OCI-LY7 (cell line): Measurements from ENCODE around the gene DEGS1. TPM values are rescaled to one million over a fixed set of nuclear protein-coding genes. Genes with fewer than 3 reads are reported as not detected.

Source experiments
- BruUV-seq: library from RNA; stranded (reverse); fragments of 400-500 nt; replicated peaks from 2 replicates; lab custom pipeline; 2021; lab: Mats Ljungman, UMichigan
- CTCF ChIA-PET: fragments of 300-600 bp; sonication (Branson Sonifier 250); formaldehyde crosslinking; loops from one replicate; lab custom pipeline; 2022; ENCODE audit warnings: antibody characterized with exemption; ENCODE audit not compliant: unreplicated experiment; lab: Charles Lee
- POLR2A ChIA-PET: fragments of 300-600 bp; sonication (Branson Sonifier 250); formaldehyde crosslinking; loops from one replicate; lab custom pipeline; 2022; ENCODE audit warnings: antibody characterized with exemption; lab: Charles Lee
- DNase-seq: peaks from one replicate; pipeline ENCODE4 v3.0.0-alpha.2; 2015; ENCODE audit warnings: low spot score
- H2AFZ ChIP-seq: fragments of 200-600 bp; sonication (generic), shearing (Covaris generic); 2 replicates; pipeline ENCODE4 v1.6.1; 2014; ENCODE audit warnings: mild to moderate bottlenecking, antibody characterized with exemption, low read length, moderate library complexity
- H3K27ac ChIP-seq: fragments of 200-600 bp; sonication (generic); 2 replicates; pipeline ENCODE4 v1.5.1; 2014; ENCODE audit warnings: mixed run types, low read depth, mild to moderate bottlenecking, moderate library complexity, low read length, inconsistent platforms; ENCODE audit not compliant: poor library complexity, severe bottlenecking
- H3K36me3 ChIP-seq: fragments of 200-600 bp; sonication (generic); 2 replicates; pipeline ENCODE4 v1.6.1; 2014; ENCODE audit warnings: mild to moderate bottlenecking, antibody characterized with exemption, low read length, moderate library complexity, mixed read lengths; ENCODE audit not compliant: insufficient read depth
- H3K4me1 ChIP-seq: fragments of 200-600 bp; sonication (generic); 2 replicates; pipeline ENCODE4 v1.5.1; 2014; ENCODE audit warnings: mild to moderate bottlenecking, low read length; ENCODE audit not compliant: insufficient read depth, poor library complexity, severe bottlenecking
- H3K4me2 ChIP-seq: fragments of 200-600 bp; sonication (generic); 2 replicates; pipeline ENCODE4 v1.6.1; 2014; ENCODE audit warnings: mild to moderate bottlenecking, low read length
- H3K4me3 ChIP-seq: fragments of 200-600 bp; sonication (generic); 2 replicates; pipeline ENCODE4 v1.5.1; 2014; ENCODE audit warnings: mild to moderate bottlenecking, low read depth, low read length; ENCODE audit not compliant: poor library complexity, severe bottlenecking
- H3K79me2 ChIP-seq: fragments of 200-600 bp; sonication (generic); 2 replicates; pipeline ENCODE4 v1.6.1; 2016; ENCODE audit warnings: low read depth, mild to moderate bottlenecking, low read length, moderate library complexity, mixed read lengths; ENCODE audit not compliant: insufficient read depth
- H3K9me2 ChIP-seq: fragments of 200-600 bp; sonication (generic); 2 replicates; pipeline ENCODE4 v1.6.1; 2016; ENCODE audit warnings: mild to moderate bottlenecking, low read length, mixed read lengths; ENCODE audit not compliant: insufficient read depth
- H3K9me3 ChIP-seq: fragments of 200-600 bp; sonication (generic); 2 replicates; pipeline ENCODE4 v1.6.1; 2014; ENCODE audit warnings: mild to moderate bottlenecking, mixed run types, low read length, mixed read lengths
- H4K20me1 ChIP-seq: fragments of 200-600 bp; sonication (generic); 2 replicates; pipeline ENCODE4 v1.6.1; 2014; ENCODE audit warnings: mild to moderate bottlenecking, antibody characterized with exemption, low read length, moderate library complexity, mixed read lengths; ENCODE audit not compliant: insufficient read depth
- EZH2phosphoT487 ChIP-seq: fragments of 200-600 bp; sonication (generic); IDR thresholded peaks from 2 replicates; pipeline ENCODE4 v1.6.1; 2018; ENCODE audit warnings: low read depth, borderline replicate concordance, mild to moderate bottlenecking, mixed run types, antibody characterized with exemption, low read length, moderate library complexity, mixed read lengths
- intact Hi-C: fragments of 100-400 bp; cut with micrococcal nuclease; formaldehyde crosslinking; loops from one replicate; pipeline ENCODE4 v1.10.0; 2022; ENCODE audit not compliant: unreplicated experiment
- total RNA-seq, 2 experiments: library from RNA; depleted of rRNA in 1 of 2; stranded (reverse); fragments of >200 nt in 1 of 2; shearing (Covaris generic) in 1 of 2; gene quantifications; 2 replicates each; pipeline ENCODE4 v1.2.3, GENCODE V29; 2014 to 2022
- TF ChIP-seq, protein P1 (sequence below): fragments of 200-600 bp; sonication (generic); conservative IDR thresholded peaks from 2 replicates; pipeline ENCODE4 v1.5.1; 2014; ENCODE audit warnings: mild to moderate bottlenecking, antibody characterized with exemption, low read length, moderate library complexity, mixed read lengths

Gene DEGS1
- total RNA-seq, 2 experiments from 2014 or later, result 34.8 to 53.2 TPM

DNA sequence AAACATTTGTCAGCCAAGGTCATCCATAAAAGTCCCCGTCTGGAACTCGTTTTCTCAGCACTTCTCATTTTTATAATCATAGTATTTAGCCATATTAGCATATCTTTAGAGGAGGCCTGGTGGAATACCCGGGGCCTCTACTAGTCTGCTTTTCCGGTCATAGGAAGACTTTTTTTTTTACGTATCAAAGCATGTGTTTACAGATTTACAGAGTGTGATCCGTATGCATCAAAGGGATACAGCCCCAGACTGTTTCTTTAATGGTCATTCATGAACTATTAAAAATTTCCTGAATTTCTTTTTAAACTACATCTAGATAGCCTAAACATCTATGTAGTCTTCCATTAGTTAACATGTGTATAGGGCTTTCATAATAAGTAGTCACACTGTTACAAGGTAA, 23.5 kb upstream of the DEGS1 start:
- Histone ChIP-seq H3K4me1 (no peaks in the 10 kb centered on the region), H3K9me3 (no peaks in the 10 kb centered on the region), H3K4me3 (no peak overlapping the region), H3K36me3 (peaks cover 61% of the 10 kb centered on the region), H4K20me1 (no peaks in the 10 kb centered on the region), H3K9me2 (no peaks in the 10 kb centered on the region), H2AFZ (no peak overlapping the region), H3K4me2 (no peak overlapping the region), H3K27ac (no peak overlapping the region), H3K79me2 (no peaks in the 10 kb centered on the region)
- no TSS peak for BruUV-seq
- no peak for DNase-seq
- intact Hi-C loops, result no loop called here
- TF ChIP-seq EZH2phosphoT487, result no peak
- TF ChIP-seq, protein P1, sequence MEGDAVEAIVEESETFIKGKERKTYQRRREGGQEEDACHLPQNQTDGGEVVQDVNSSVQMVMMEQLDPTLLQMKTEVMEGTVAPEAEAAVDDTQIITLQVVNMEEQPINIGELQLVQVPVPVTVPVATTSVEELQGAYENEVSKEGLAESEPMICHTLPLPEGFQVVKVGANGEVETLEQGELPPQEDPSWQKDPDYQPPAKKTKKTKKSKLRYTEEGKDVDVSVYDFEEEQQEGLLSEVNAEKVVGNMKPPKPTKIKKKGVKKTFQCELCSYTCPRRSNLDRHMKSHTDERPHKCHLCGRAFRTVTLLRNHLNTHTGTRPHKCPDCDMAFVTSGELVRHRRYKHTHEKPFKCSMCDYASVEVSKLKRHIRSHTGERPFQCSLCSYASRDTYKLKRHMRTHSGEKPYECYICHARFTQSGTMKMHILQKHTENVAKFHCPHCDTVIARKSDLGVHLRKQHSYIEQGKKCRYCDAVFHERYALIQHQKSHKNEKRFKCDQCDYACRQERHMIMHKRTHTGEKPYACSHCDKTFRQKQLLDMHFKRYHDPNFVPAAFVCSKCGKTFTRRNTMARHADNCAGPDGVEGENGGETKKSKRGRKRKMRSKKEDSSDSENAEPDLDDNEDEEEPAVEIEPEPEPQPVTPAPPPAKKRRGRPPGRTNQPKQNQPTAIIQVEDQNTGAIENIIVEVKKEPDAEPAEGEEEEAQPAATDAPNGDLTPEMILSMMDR, result no peak
- POLR2A ChIA-PET, result interaction anchor here (0.6 to 1.1 kb wide), 3 partner anchors 9 to 515 kb away, joined by 3 to 6 read pairs (median 3); no protein-coding TSS in a partner anchor
- CTCF ChIA-PET, result no interaction called here

DNA sequence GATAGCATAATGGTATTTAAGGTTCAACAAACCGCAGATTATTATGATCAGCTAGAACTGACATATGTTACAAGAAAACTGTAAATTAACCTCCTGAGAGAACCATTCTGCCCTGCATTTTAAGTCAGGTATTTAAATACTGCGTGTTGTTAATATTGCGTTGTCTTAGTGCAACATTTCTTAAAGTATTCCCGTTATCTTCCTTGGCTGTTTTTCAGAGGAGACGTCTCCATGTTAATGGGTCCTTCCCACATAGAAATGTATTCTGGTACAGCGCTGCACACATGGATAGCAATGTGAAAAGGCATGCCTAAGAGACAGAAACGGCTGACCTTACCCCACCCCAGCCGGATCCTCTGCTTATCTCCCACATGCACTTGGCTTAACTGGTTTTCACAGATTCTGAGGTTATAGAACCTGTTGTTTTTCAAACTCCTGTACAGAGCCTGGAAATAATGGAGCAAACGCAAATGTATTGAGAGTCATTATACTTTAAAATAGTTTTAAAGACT, 22.8 kb upstream of the DEGS1 start:
- Histone ChIP-seq H4K20me1 (no peaks in the 10 kb centered on the region), H2AFZ (no peak overlapping the region), H3K9me2 (no peaks in the 10 kb centered on the region), H3K4me1 (no peaks in the 10 kb centered on the region), H3K79me2 (no peaks in the 10 kb centered on the region), H3K36me3 (peaks cover 61% of the 10 kb centered on the region), H3K9me3 (no peaks in the 10 kb centered on the region), H3K27ac (no peak overlapping the region), H3K4me2 (no peak overlapping the region), H3K4me3 (no peak overlapping the region)
- no peak for DNase-seq
- no TSS peak for BruUV-seq
- intact Hi-C loops, result no loop called here
- TF ChIP-seq EZH2phosphoT487, result no peak
- TF ChIP-seq, protein P1, result no peak
- POLR2A ChIA-PET, result interaction anchor here (1.1 kb wide), 1 partner anchor 10 kb away, joined by 3 read pairs; no protein-coding TSS in a partner anchor
- CTCF ChIA-PET, result no interaction called here

DNA sequence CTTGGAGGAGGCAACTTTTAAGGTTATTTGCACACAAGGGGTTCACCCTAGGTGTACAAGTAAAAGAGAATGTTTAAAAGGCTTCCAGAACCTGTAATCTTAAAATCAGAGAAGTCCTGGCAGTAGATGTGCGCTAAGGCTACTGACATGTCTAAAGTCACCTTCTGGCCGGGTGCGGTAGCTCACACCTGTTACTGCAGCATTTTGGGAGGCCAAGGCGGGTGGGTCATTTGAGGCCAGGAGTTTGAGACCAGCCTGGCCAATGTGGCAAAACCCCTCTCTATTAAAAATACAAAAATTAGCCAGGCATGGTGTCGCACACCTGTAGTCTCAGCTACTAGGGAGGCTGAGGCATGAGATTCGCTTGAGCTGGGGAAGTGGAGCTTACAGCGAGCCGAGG, 20.3 kb upstream of the DEGS1 start:
- BruUV-seq, result no TSS peak
- H3K4me2 ChIP-seq, result no peak overlapping the region

More for the DNA sequence above, 20.3 kb upstream of the DEGS1 start:
- Histone ChIP-seq H3K4me3 (no peak overlapping the region), H4K20me1 (no peaks in the 10 kb centered on the region), H3K79me2 (no peaks in the 10 kb centered on the region), H3K27ac (no peak overlapping the region), H2AFZ (no peak overlapping the region), H3K9me3 (no peaks in the 10 kb centered on the region), H3K4me1 (no peaks in the 10 kb centered on the region), H3K36me3 (peaks cover 41% of the 10 kb centered on the region), H3K9me2 (no peaks in the 10 kb centered on the region)
- DNase-seq, result no peak
- ChIA-PET CTCF (no interaction called here), POLR2A (interaction anchor here (0.5 to 1.1 kb wide), 3 partner anchors 9 to 50 kb away, joined by 3 to 6 read pairs (median 3); no protein-coding TSS in a partner anchor)
- TF ChIP-seq EZH2phosphoT487, result no peak
- TF ChIP-seq, protein P1, result no peak
- intact Hi-C loops, result no loop called here
